GM04503 (cell line): ENCODE data around the gene NEUROD6.

Experiments
- DNase-seq: peaks from one replicate; pipeline ENCODE4 v3.0.0-alpha.2; 2012; ENCODE audit warnings: low read depth

Gene NEUROD6

DNA sequence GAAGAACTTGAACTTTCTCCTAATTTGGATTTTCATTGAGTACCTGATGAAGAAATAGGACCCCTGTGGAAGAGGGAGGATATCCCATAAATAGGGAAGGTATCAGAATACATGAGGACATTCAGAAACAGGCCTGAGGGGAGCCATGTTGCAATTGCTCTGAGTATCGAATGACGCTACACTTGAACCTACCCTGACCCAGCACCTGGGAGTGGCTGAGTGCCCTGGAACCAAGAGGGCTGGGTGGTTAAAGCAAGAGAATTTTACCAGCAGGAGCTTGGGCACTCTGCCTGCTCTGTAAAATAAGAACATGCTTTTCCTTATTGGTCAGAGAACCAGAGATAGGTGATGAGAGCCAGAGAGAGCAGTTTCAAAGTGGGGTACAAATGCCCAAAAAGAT lies 7.2 kb downstream of the NEUROD6 start:
- no peak for DNase-seq

DNA sequence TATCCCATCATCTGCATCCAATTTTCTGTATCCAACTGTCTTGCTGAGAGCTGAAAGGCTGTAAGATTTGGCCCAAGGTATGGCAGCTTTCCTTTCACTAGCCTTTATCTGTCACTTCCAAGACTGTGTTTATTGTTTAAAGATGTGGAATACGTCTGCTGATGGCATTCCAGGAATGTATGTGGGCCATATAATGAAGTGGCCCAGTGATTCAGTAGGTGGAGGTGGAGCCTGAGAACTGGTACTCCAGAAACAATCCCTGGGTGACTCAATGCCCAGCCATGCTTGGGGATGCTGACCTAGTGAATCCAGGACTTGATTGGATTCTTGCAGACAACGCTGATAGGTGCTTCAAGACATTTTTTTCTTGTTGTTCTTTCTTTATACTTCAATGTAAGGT lies 13.5 kb downstream of the NEUROD6 start:
- no peak for DNase-seq

DNA sequence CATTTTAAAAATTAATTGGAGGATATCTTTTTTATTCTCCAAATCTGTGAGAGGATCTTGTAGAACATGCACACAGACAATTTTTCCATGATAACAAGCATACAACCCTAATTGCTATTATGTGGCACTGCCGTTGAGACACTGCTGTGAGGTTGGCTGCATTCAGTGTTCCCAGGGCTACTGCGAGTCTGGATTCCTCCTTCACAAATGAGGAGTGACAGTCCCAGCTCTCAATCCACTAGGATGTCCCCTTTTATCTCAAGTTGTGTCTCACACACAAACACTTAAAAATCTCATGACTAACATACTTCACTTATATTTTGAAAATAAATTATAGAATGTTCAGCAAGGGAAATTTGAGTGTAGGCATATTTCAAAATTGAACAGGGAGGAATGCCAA lies 14.1 kb downstream of the NEUROD6 start:
- DNase-seq: no peak

DNA sequence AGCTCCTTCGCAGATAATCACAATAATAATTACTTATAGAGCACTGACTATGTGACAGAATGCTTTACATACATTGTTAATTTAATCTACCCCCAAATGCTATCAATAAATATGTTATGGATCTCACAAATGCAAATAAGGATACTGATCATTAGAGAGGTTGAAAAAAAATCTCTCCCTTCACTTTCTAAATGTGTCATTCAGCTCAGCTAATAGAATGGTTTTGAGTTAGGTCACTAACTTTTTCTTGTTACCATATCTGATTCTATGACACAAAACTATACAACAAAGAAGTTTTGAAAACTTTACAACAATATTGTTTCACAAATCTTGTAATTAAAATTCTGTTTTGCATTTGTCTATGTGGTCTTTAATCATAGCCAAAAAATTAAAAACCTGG lies 17.4 kb downstream of the NEUROD6 start:
- no peak for DNase-seq

DNA sequence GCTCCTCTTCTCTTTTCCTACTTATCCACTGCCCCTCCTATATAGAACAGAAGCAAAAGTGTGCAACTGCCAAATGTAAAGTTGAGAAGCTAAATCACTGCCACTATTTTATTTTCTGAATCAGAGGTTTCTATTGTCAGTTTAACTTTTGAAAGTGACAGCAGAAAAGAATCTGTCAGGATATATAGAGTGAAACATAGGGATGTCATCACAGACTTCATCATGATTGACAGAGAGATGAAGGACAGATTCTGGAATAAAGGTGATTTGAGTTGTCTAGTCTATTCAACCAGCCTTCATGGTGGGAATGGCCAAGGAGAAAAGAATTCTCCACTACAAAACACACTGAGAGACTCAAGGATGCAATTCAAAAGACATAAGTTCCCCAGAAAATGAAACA lies 19.9 kb downstream of the NEUROD6 start:
- DNase-seq: no peak

DNA sequence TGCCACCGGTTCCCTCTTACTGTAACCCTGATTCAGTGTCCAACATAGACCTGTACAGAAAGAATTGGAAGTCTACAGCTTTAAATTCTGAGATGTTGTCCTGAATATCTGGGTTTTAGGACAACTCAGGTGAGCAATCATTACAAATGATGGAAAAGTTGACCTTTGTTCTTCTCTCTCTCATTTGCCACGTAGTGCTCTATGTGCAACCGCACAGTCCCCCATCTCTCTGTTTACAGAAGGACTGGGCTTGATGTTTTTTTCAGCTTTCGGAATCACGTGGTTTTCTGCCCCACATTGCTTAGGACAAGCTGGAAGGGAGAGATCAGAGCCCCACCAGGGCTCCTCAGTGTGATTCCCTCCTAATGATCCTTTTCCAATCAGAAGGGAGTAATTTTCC lies 22.2 kb downstream of the NEUROD6 start:
- DNase-seq: no peak

DNA sequence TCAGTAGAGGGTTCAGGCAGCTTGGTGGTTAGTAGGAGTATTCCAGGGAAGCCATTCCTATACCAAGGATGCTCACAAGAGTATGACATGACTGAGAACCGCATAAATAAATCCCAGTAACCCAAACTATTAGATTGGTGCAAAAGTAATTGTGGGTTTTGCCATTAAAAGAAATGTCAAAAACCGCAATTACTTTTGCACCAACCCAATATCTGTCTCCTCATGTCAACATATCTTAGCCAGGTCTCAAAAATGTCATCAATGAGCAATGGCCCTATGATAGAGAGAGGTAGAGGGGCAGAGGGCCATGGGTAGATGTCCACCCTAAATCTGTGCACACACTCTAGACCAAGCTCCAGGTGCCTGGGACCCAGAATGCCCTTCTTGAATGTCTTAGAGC lies 23.6 kb downstream of the NEUROD6 start:
- no peak for DNase-seq

DNA sequence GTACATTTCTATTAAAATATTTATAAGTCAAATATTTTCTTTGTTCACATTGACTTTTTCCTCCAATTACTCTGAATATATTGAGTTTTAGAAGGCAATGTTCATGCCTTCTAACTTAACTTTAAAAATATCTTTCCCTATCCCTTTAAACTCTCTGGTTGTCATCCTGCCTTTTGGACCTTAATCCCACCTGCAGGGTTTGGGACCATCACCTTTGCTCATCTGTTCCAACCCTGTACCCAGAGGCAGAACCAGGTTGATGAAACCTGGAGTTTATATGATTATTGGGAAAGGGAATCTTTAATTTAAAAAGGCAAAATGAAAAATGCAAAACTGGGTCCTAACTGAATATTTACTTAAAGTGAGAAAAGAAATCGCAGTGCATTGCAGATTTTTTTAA lies 24.8 kb downstream of the NEUROD6 start:
- no peak for DNase-seq

DNA sequence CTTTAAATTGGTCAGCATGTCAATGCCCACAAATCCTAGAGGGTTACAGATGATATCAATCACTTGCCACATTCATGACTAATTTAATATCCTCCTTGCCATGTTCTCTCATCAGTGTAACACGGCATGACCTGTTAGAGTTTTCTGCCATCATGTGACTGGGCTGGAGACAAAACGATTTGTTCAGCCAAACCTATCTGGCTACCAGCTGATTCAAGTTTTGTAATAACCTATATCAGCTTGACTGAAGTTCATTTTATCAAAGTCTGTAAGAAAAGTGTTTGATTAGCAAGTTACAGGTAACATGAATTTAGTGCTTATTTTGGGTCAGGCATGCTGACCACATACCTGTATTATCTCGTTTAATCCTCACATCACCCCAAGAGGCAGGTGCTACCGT lies 25.7 kb downstream of the NEUROD6 start:
- DNase-seq: no peak

DNA sequence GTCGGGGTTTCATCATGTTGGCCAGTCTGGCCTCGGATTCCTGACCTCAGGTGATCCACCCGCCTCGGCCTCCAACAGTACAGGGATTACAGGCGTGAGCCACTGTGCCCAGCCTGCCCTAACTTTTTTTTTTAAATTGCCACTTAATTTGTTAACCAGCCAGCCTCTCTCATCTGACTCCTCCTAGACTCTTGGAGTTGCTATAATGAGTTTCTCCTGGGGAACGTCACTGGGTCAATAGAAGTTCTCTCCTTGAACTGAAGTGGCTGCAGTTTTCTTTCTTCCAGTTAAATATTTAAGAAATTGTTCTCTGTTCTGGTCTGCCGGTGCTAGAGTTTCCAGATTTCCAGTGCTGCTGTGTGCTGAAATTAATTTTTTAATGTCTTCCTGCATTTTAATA lies 27.6 kb downstream of the NEUROD6 start:
- DNase-seq: no peak

DNA sequence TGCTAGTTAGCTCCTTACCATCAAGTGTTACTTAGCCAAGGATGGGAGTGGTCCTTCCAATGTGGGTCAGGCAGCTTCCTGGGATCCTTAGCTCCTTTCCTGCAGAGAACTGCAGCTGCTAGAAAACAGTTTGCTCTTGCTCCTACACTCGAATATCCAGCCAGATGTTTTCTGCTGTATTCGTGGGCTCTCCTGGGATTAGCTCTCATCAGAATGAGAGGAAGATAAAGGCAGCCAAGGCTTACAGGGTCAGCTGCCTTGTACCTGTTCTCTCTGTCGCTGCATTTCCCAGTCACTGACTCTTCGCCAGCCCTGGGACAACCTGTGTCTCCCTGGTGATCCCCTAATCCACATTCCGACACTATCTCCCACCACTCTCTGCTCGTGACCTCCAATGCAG lies 29.0 kb downstream of the NEUROD6 start:
- no peak for DNase-seq

DNA sequence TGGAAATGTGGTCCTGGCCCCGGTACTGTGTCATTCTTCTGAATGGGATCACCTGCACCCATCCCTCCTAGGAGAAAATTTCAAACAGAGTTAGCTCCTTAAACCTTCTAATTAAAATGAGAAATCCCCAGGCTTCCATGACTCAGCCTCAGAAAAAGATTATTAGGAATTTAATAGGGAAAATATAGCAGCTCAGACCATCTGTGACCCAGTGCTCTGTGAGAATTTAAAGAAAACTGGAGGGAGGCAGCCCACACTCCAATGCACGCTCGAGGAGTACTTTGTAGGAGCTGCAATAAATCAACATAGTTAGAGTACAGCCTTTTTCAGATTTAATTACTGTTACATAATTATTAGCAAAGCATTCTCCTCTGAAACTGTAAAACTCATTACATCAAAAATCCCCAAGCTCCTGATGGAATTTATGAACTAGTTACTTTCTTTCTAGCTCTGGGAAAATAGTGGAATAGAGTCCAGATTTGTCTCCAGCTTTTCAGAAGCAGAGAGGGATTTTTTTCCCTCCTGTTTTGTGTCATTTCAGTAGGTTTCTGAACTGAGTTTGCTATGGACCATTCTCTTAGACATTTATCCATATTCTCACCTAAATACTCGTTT lies 30.1 kb downstream of the NEUROD6 start:
- no peak for DNase-seq

DNA sequence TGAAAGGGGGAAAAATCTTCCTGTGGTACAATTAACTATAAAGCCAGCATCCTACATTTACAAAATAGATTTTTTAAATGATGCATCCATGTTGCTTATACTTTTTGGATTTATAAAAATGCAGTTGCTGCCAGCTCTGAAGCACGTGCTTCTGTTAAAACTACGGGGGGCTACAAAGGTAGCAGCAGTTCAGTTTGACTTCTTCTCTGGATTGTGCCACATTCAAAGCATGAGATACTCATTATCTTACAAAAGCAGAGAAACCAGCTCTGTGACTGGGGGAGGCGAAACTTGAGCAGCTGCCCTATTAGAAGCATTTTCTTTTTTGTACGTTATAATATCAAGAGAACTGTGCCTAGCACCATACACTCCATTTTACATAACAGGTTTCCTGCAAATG lies 31.1 kb downstream of the NEUROD6 start:
- DNase-seq: no peak

DNA sequence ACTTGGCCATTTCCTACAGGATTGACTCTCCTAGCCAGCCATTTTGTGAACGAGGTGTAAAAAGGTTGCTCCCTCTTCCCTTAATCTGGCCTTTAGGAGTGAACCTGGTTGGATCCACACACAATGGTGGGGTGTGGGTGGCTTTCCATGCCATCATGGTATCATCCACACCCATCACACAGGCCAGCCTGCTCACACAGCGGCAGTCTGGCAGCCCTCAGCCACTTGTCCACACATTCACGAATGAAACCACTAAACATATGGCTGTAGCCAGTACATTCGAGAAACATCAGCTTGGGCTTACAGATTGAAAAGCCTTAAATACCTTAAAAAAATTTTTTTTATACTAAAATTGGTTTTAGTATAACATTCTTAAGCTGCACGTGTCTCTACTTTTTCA lies 31.9 kb downstream of the NEUROD6 start:
- DNase-seq: no peak

DNA sequence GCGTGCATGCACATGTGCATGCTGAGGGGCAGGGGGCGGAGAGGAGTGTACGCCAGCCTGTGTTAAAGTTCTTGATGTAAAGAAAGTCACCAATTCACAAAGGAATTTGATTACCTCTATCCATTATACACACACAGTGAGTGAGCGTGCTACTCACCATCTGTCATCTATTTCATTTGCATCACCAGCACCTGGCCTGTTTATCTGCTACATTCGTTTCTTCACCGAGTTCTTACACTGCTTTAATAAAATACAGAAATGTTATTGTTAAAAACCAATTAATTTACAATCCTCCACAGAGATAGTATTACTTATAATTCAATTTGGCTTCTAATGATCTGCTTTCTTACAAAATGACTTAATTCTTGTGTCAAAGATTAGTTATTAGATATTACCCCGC lies 32.6 kb downstream of the NEUROD6 start:
- no peak for DNase-seq

DNA sequence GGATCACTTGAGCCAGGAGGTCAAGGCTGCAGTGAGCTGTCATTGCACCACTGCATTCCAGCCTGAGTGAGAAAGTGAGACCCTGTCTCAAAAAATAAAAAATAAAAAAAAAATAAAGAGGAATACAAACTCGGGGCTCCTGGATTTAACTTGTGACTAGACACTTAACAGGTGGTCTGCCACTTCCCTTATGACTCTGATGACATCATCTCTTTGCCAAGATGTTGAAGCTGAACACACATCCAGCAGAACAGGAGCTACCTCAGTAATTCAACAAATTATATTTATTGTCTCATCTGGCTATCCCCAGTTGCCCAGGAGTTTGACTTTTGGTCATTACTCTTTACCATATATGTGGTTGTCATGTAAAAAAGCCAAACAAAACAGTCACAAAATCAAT lies 35.3 kb downstream of the NEUROD6 start:
- DNase-seq: no peak

DNA sequence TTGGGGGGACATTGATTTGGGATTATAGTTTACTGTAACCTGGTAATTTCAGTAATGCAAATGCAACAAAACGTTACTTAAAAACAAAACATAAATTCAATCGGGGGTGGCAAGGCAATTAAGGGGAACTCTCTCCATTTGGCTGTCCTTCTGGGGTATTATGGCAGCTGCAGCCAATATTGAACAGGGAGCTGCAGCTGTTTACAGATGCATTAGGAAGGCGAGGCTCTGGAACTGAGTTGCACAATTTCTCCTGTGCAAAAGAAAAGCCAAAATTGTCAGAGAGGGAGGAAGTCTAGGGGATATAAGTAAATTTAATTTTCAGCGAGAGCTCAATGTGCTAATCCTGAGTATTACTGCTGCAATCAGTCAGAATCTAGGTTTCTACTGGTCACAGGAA lies 36.1 kb downstream of the NEUROD6 start:
- DNase-seq: no peak

DNA sequence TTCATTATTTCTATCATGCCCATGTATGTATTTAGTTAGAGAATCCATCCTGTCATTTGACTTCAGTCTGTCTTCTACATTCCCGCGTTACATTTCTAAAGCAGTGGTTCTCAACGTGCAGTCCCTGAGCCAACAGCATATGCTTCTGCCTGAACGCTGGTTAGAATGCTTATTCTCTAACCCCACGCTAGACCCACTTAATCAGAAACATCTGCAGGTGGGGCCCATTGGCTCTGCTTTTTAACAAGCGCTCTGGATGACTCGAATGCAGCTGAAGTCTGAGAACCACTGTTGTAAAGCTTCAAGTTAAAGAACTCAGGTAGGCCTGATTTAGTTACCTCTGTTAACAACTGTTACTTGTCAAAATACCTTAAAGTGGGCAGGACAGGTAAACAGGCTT lies 38.2 kb downstream of the NEUROD6 start:
- no peak for DNase-seq

DNA sequence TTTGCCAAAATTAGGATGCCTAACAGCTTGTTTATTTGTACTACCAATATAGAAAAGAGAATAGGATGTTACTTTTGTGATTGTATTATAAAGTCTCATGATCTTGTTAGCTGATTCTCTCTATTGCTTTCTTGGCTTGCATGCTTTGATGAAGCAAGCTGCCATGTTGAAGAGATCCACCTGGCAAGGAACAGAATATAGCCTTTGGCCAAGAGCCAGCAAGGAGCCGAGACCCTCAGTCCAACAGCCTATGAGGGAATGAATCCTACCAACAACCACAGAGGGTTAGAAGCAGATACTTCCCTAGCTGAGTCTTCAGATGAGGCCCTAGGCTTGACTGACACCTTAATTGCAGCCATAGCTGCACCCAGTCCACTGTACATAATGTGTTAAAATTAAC lies 41.2 kb downstream of the NEUROD6 start:
- DNase-seq: no peak

DNA sequence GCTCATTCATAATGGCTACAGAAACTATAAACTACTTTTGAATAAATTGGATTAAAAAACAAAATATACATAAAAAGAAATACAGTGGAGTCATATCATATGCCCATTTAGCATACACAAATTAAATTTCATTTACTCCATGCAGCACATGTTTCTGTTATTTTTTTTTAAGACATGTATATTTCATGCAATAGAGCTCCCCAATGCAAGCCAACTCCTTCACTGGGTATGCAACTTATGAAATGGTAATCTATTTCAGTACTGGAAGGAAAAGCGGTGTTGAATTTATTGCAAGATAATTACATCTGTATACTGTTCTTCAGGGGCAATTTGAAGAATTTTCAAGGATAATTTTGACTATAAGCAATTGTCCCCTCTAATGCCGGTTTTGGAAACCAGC lies 49.9 kb downstream of the NEUROD6 start:
- no peak for DNase-seq
